Measurements from ENCODE around the gene GRAMD1B.
A peak's percentile ranks its signal among the peaks of the same experiment; 100 is the strongest.
"Not testable (repeated sequence)": the region's sequence is repeated elsewhere in the genome, so short reads cannot be mapped to it uniquely, and the experiment has no call there.

GRAMD1B gene

GRCh38 chr11:123572791-123573190, 142.7 kb downstream of the GRAMD1B start:
- DNase-seq = not testable (repeated sequence)

GRCh38 chr11:123573286-123573685, 143.2 kb downstream of the GRAMD1B start:
- no peak for DNase-seq

GRCh38 chr11:123575441-123575840, 145.4 kb downstream of the GRAMD1B start:
- no peak for DNase-seq

- no peak for DNase-seq
Measured at GRCh38 chr11:123576082-123576481, 146.0 kb downstream of the GRAMD1B start.

GRCh38 chr11:123576501-123576900, 146.4 kb downstream of the GRAMD1B start:
- peak in 2 of 4 experiments; percentile 11 to 26 for DNase-seq

GRCh38 chr11:123577081-123577598, 147.1 kb downstream of the GRAMD1B start:
- DNase-seq = peak; percentile 62 to 83 (median 76)

GRCh38 chr11:123578778-123579481, 148.9 kb downstream of the GRAMD1B start:
- DNase-seq = no peak

GRCh38 chr11:123579482-123579812, 149.4 kb downstream of the GRAMD1B start:
- DNase-seq = no peak

GRCh38 chr11:123580137-123580536, 150.1 kb downstream of the GRAMD1B start:
- no peak for DNase-seq

GRCh38 chr11:123580557-123581275, 150.6 kb downstream of the GRAMD1B start:
- peak; percentile 49 to 78 (median 64) for DNase-seq

- DNase-seq = no peak
Measured at GRCh38 chr11:123581651-123582399, 151.8 kb downstream of the GRAMD1B start.

GRCh38 chr11:123582992-123583504, 153.0 kb downstream of the GRAMD1B start:
- DNase-seq = no peak

GRCh38 chr11:123584186-123584585, 154.1 kb downstream of the GRAMD1B start:
- no peak for DNase-seq

- no peak for DNase-seq
Measured at GRCh38 chr11:123584737-123585136, 154.7 kb downstream of the GRAMD1B start.

GRCh38 chr11:123585206-123585605, 155.1 kb downstream of the GRAMD1B start:
- no peak for DNase-seq

GRCh38 chr11:123585706-123586105, 155.6 kb downstream of the GRAMD1B start:
- DNase-seq = no peak

- no peak for DNase-seq
Measured at GRCh38 chr11:123586568-123586967, 156.5 kb downstream of the GRAMD1B start.

GRCh38 chr11:123587044-123587443, 157.0 kb downstream of the GRAMD1B start:
- DNase-seq = no peak

GRCh38 chr11:123587559-123587958, 157.5 kb downstream of the GRAMD1B start:
- DNase-seq = no peak

- DNase-seq = no peak
Measured at GRCh38 chr11:123588117-123588863, 158.2 kb downstream of the GRAMD1B start.

- DNase-seq = no peak
Measured at GRCh38 chr11:123588864-123589262, 158.8 kb downstream of the GRAMD1B start.

- DNase-seq = peak in 2 of 4 experiments; percentile 7 to 12
Measured at GRCh38 chr11:123590296-123590912, 160.3 kb downstream of the GRAMD1B start.
